B cell (primary cell): ENCODE results near the gene FOXK1.

Source experiments
- CTCF ChIP-seq: fragments of 200-600 bp; IDR thresholded peaks from one replicate; pipeline ENCODE4 v1.8.0; 2022; ENCODE audit warnings: antibody characterized with exemption, mild to moderate bottlenecking
- EZH2 ChIP-seq: IDR thresholded peaks from 2 replicates; pipeline ENCODE4 v1.6.1; 2012; ENCODE audit warnings: borderline replicate concordance, low read depth, mild to moderate bottlenecking, moderate library complexity, low read length; ENCODE audit not compliant: insufficient read depth, poor library complexity, severe bottlenecking

GRCh38 chr7:4738711-4739527, 56.8 kb downstream of the FOXK1 start:
- TF ChIP-seq CTCF (no peak), EZH2 (no peak)
